IPS DF 4.7 (cell line): ENCODE data around the gene MYG1.
A peak's percentile ranks its signal among the peaks of the same experiment; 100 is the strongest.
"Not testable (repeated sequence)": the region's sequence is repeated elsewhere in the genome, so short reads cannot be mapped to it uniquely, and the experiment has no call there.

Experiments used
- DNase-seq: peaks from one replicate; pipeline ENCODE4 v3.0.0-alpha.2; 2013; ENCODE audit warnings: low spot score; ENCODE audit errors: extremely low read depth

The MYG1 gene

GRCh38 chr12:53286448-53286847 is 13.0 kb upstream of the MYG1 start:
- DNase-seq: no peak

DNA sequence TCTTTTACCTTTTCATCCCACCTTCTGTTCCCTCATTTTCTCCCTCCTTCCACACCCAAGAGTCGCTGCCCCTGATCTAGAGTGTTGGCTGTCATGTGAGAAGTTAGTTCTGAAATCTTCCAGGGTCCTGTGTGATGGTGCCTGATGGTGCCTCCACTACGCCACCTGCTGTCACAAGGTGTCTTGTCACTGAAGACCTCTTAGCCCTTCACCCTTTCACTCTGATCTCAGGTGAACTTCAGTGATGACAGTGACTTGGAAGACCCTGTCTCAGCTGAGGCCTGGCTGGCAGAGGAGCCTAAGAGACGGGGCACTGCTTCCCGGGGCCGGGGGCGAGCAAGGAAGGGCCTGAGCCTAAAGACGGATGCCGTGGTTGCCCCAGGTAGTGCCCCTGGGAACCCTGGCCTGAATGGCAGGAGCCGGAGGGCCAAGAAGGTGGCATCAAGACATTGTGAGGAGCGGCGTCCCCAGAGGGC is 11.7 kb upstream of the MYG1 start:
- peak; percentile 49 for DNase-seq

DNA sequence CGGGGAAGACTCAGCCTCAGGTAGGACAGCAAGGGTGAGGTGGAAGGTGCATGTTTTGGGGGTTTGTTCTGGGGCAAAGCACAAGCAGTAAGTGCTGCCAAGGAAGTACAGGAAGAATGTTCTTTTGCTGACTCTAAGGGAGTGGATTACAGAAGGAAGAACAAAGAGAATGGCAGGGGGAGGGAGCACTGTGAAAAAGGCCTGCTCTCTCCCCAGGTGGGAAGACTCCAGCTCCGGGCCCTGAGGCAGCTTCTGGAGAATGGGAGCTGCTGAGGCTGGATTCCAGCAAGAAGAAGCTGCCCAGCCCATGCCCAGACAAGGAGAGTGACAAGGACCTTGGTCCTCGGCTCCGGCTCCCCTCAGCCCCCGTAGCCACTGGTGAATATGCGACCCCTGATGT is 11.2 kb upstream of the MYG1 start:
- no peak for DNase-seq

GRCh38 chr12:53289891-53290290 is 9.6 kb upstream of the MYG1 start:
- no peak for DNase-seq

DNA sequence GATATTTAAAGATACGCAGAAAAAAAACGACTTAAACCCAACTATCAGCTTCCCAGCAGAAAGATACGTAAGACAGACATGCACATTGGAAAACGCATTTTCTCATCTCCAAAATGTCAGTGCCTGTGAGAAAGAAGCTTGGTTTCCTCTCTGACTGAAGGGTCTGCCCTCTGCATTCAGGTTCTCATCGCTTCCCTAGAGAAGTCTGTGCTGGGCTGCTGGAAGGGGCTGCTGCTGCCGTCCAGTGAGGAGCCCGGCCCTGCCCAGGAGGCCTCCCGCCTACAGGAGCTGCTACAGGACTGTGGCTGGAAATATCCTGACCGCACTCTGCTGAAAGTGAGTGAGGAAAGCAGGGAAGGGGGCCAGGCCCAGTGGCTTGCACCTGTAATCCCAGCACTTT is 8.8 kb upstream of the MYG1 start:
- no peak for DNase-seq

GRCh38 chr12:53292426-53292825 is 7.1 kb upstream of the MYG1 start:
- no peak for DNase-seq

- peak; percentile 49 for DNase-seq
Measured at GRCh38 chr12:53295070-53295890, 4.2 kb upstream of the MYG1 start, which contains the start of gene PFDN5. Gene PFDN5, plus strand, starts transcription at chr12:53295542. Its CDS starts 26 bp downstream, at chr12:53295568.

DNA sequence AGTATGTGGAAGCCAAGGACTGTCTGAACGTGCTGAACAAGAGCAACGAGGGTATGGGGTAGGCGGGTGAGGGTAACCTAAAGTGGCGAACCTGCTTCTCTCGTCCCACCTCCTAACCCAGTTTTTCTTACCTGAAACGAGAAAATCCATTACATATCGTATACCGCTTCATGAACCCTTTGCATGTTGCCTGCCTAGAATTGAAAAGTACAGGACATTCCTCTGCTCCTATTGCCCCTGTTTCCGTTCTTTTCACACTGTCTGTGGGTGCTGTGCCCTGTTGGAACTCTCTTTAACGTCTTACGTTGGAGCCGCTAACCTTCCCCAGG is 3.6 kb upstream of the MYG1 start:
- no peak for DNase-seq

DNA sequence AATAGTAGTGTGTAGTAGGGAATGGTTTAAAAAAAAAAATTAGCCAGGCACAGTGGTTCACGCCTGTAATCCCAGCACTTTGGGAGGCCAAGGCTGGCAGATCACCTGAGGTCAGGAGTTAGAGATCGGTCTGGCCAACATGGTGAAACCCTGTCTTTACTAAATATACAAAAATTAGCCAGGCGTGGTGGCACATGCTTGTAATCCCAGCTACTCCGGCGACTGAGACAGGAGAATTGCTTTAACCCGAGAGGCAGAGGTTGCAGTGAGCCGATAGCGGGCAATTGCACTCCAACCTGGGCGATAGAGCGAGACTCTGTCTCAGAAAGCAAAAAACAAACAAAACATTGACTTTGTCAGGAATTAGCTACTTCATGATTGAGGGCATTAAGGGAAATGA is 2.4 kb upstream of the MYG1 start:
- DNase-seq: not testable (repeated sequence)

GRCh38 chr12:53298164-53298563 is 1.3 kb upstream of the MYG1 start:
- no peak for DNase-seq

DNA sequence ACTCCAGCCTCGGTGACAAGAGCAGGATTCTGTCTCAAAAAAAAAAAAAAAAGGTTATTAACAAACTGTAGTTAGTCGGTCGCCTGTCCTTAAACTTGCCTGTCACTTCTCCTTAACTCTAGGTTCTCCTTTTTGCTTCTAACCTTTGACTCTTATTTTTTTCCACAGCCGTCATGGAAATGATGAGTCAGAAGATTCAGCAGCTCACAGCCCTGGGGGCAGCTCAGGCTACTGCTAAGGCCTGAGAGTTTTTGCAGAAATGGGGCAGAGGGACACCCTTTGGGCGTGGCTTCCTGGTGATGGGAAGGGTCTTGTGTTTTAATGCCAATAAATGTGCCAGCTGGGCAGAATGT is 418 bp upstream of the MYG1 start:
- DNase-seq: no peak

DNA sequence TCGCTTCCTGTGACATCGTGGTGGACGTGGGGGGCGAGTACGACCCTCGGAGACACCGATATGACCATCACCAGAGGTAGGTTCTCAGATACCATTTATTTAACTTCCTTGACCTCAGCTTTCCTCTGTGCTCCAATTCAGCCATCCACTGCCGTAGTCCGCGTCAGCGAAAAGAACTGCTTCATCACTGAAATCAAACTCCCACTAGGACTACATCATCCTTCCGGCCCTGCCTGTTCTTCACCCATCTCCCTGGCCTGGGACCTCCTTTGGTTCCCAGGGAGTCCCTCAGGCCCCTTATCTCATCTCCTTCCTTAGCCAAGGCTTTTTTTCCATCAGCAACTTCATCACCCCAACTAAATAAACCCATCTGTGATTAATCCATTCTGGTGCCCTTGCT is 692 bp downstream of the MYG1 start:
- no peak for DNase-seq

DNA sequence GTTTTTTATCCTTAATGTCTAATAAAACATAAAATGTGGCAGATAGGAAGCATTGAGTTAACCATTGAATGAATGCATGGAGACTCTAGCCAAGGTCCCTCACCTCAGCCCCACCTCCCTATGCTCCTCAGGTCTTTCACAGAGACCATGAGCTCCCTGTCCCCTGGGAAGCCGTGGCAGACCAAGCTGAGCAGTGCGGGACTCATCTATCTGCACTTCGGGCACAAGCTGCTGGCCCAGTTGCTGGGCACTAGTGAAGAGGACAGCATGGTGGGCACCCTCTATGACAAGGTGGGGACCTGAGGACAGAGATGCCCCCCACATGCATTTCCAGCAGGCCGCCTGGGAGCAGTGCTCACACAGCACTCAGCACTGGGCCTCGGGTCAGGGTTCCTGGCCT is 3.4 kb downstream of the MYG1 start:
- DNase-seq: no peak

- DNase-seq: no peak
Measured at GRCh38 chr12:53306826-53307225, 7.3 kb downstream of the MYG1 start.

- no peak for DNase-seq
Measured at GRCh38 chr12:53308276-53308675, 8.8 kb downstream of the MYG1 start.

DNA sequence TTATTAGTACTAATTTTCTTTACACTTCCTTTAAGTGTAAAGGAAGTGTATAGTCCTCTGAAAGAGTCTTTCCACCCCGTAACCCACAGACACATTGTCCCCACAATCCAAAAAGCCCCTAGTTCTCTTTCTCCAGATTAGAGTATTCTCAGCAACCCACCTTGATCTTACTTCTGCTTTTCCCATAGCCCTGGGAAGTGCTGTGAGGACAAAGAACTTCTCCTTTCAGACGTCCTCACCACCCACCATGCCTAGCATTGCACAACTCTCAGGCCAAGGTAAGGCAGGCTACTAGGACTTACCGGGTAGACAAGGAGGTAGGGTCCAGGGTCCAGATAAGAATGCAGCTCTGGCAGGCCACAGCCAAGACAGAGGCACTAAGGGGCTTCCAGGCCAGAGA is 14.5 kb downstream of the MYG1 start:
- no peak for DNase-seq

DNA sequence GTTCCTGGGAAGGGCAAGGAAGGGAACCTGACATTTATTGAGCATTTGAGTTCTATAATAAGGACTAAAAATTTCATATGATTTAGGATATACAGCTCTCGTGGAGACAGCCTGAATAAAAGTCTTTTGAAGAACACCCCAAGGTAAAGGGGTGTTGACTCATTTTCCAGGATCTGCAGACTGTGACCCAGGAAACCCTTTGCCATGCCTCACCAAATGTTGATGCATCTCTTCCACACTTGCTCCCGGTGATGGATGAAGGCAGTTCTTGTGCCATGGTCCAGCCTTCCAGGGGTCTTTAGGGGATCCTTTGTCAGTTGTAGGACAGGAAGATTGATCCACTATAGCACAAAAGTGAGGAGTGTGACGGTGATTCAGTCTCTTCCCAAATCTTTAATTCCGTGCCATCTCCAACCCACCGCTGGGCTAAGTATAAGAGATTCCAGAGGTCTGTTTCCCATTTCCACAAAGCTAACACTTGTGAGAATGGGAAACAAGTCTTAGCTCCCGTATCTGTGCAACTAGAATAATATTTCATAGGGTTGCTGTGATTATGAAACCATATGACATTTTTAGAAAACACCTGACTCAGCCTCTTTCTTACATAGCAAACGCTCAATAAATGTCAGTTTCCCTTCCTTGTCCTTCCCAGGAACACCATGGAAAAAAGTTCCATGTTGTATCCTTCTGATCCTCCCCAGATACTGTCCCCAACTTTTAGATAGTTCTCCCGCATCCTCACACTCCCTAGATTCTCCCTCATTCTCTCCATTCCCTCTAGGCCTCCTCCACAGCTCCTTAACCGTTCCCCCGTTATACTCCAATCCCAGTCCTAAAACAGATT is 21.1 kb downstream of the MYG1 start:
- DNase-seq: no peak

DNA sequence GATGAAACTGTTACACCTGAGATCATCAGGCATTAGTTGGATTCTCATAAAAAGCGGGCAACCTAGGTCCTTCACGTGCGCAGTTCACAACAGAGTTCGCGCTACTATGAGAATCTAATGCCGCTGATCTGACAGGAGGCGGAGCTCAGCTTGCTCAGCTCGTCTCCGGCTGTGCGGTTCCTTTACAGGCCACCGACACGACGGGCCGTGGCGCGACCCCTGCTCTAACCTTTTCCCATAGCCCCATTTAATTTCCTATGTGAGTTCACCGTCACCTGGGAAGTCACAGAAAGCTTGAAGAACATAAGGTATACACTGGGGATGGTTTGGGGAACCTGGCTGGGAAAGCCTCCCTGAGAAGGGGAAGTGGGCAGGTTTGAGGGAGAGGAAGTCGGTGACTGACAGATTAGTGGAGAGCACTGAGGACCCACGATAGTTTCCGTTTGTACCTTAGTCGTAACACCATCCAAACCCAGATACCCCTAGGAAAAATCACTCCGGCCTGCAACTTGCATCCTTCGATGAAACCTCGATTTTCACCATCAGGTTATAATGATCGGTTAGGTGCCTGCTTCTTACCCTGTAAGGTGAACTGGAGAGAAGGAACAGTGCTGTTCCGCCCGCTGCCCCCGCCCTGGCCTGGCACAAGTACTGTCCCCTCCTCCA is 24.8 kb downstream of the MYG1 start:
- no peak for DNase-seq

DNA sequence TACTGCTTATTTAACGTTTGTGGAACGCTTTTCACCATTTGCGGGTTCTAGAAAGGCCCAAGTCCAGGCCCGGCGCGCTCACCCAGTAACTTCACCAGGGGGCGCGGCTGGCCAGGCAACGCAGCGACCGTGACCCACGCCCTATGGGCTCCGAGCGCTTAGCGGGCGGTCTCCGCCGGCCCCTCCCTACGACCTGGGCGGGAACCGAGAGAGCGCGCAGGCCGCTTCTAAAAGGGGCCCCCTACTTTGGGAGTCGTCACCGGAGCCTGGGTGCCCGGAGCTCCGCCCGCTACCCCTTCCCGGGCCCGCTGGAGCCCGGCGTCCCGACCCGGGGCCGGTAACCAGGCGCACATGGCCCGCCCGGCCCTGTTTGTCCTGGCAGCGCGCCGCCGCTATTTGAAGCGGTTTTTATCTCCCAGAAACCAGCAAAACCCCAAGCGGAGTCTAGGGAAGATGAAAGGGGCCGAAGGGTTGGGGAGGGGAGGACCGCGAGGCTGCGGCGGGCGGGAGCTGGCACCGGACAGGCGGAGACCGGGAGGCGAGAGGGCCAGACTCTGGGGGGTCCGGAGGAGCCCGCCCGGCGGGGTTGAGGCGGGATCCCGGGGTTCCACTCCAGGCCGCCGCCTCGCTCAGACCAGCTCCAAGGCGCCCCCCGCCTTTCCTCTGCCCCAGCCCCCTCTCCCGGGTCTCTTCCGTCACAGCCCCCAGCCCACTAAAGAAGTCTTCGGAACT is 25.4 kb downstream of the MYG1 start:
- DNase-seq: no peak

GRCh38 chr12:53325511-53326061 is 26.1 kb downstream of the MYG1 start:
- no peak for DNase-seq
